Measurements from ENCODE around the gene CIB2.
"Not testable (repeated sequence)": the region's sequence is repeated elsewhere in the genome, so short reads cannot be mapped to it uniquely, and the experiment has no call there.

Gene CIB2

GRCh38 chr15:78131295-78132061 lies at the start of gene CIB2:
TSS of gene CIB2 (minus strand) at chr15:78131445. CDS start at chr15:78131215, 230 bp downstream.
- peak; percentile 62 to 68 for DNase-seq (ENCODE audit: low read depth in 1 of 2, low spot score in 1 of 2)

DNA sequence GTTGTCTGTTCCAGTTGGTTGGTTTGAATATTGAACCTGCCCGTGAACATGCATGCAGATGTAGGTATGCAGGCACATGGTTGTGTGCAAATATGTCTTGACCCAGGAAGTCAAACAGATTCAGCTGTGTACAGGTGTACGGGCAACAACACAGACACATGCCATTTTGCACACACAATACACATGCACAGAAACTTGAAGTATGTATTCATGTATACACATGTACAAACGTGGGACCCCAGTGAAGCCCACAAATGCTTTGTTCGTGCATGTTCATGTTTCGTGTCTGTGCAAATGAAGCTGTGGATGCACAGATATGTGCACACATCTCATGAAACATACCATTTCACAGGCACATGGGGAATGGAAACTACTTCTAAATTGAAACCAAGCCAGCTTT lies 48.7 kb upstream of the CIB2 start:
- DNase-seq (ENCODE audit: low read depth in 1 of 2, low spot score in 1 of 2): no peak

DNA sequence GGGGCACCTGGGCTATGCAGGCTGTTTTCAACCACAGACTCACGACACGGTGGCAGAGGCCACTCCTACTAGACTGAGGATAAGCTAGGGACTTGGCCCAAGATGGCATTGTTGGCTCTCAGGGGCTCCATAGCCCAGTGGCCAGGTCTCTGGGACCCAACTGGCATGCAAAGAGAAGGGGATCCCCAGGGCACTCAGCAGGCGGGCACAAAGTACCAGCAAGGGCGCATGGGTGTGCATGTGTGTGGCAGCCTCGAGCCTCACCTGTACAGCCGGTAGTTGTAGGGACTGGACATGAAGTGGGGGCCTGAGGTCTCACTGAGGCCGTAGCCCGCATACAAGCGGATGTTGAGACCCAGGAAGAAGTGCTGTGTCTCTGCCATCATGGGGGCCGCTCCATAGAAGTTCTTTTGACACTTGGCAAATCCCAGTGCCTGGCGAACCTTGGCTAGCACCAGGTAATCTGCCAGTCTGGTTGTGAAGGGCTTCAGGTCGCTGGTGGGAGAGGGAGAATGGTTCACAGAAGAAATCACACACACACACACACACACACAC lies 48.1 kb upstream of the CIB2 start:
- no peak for DNase-seq (ENCODE audit: low read depth in 1 of 2, low spot score in 1 of 2)

DNA sequence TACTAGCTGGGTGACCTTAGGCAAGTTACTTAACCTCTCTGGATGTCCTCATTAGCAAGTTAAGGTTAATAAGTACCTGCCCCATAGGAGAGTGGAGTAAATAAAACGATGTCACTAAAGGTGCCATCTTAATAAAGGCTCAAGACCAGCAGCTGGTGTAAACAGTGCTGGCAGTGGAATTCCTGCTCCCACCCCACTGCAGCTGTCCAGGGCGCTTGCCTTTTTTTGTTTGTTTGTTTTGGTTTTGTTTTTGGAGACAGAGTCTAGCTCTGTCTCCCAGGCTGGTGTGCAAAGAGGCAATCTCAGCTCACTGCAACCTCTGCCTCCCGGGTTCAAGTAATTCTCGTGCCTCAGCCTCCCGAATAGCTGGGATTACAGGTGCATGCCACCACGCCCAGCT lies 46.8 kb upstream of the CIB2 start:
- no peak for DNase-seq (ENCODE audit: low read depth in 1 of 2, low spot score in 1 of 2)

- DNase-seq (ENCODE audit: low read depth in 1 of 2, low spot score in 1 of 2): no peak
Observed at GRCh38 chr15:78177447-78177873, 46.2 kb upstream of the CIB2 start.

DNA sequence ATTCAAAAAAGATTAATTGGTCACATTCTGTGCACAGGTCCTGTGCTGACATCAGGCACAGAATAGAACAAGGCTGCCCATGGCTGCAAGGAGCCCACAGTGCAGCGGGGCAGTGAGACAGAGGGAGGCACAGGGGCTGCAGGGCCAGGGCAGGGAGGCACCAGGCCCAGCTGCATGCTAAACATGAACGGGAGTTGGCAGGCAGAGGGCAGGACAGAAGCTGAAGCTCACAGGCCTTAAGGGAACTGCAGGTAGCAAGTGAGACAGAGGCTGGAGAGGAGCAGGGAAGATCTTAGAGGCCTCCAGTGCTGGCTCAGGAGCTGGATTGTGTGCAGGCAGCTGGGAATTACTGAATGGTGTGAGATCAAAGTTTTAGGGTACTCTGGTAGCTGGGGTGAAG lies 44.1 kb upstream of the CIB2 start:
- no peak for DNase-seq (ENCODE audit: low read depth in 1 of 2, low spot score in 1 of 2)

DNA sequence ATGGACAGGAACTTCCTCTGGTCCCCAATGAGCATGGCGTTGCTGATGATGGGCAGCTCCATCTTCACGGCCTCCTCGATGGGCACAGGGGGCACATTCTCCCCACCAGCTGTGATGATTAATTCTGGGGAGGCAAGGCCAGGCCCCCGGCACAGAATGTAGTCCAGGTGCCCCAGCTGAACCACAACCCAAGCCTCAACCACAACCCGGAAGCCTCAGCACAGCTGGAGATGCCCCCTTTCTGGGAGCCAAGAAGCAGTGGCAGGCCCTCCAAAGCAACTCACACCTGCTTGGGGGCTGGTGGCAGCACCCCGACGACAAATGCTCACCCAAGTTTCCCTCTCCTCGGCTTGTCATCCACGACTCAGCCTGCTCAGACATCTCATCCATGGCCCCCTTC lies 43.2 kb upstream of the CIB2 start:
- DNase-seq (ENCODE audit: low read depth in 1 of 2, low spot score in 1 of 2): no peak

- DNase-seq (ENCODE audit: low read depth in 1 of 2, low spot score in 1 of 2): no peak
Observed at GRCh38 chr15:78171864-78172472, 40.7 kb upstream of the CIB2 start.

DNA sequence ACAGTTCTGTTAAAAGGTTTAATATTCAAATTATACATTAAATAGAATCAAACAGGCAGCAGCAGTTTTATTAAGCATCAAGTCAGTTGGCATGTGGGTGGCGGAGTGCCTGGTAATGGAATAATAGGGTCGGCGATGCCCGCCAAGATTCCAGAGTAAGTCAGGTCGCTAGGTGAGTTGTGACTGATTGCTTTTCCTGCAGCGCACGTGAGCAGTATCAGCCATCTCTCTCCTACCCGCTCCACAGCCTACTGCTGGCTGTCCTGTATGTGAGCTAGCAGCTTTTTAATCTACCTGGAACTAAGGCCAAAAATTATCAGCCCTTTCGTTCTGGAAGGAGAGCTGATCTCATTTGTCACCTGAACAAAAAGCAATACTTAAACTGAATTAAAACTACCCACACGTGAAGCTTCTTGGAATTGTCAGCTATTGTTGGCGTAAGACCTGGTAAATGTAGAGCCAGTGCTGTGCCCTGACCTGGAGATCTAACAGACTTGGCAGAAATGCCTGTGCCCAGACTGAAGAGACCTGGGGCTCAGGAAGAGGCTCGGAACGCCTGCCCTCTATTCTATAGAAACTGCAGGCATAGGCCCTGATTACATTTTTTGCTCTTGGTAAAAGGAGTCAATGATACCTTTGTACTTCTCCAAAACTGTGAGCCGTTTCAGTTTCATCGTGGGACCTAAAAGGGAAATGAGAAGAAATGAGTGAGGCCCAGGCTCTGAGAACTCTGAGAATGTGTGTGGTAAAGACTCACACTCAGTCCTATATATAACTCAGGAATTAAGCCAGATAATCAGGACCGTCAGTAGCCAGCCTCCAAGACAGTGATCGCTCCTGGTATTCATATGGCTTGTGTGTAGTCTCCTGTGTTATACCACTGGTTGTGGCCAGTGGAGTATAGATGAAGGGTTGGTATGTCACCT lies 39.9 kb upstream of the CIB2 start:
- no peak for DNase-seq (ENCODE audit: low read depth in 1 of 2, low spot score in 1 of 2)

- DNase-seq (ENCODE audit: low read depth in 1 of 2, low spot score in 1 of 2): no peak
Observed at GRCh38 chr15:78168608-78169007, 37.4 kb upstream of the CIB2 start.

- no peak for DNase-seq (ENCODE audit: low read depth in 1 of 2, low spot score in 1 of 2)
Observed at GRCh38 chr15:78167227-78167888, 36.1 kb upstream of the CIB2 start.

GRCh38 chr15:78164010-78164409 lies 32.8 kb upstream of the CIB2 start:
- DNase-seq (ENCODE audit: low read depth in 1 of 2, low spot score in 1 of 2): no peak

DNA sequence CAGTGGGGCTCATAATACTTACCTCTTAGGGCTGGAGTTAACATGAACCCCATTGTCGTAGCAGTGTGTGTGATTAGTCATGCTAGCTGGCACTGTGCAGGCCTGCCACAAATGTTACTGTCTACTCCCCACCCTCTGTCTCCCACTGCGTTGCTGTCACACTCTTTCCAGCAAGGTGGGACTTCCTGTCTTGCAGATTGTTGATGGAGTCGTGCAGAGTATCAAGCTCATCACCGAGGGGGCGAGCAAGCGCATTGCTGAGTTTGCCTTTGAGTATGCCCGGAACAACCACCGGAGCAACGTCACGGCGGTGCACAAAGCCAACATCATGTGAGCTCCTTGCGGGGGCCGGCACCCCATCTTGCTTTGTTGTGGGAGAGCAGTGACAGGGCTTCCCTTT lies 30.8 kb upstream of the CIB2 start:
- no peak for DNase-seq (ENCODE audit: low read depth in 1 of 2, low spot score in 1 of 2)

- no peak for DNase-seq (ENCODE audit: low read depth in 1 of 2, low spot score in 1 of 2)
Observed at GRCh38 chr15:78159395-78159794, 28.1 kb upstream of the CIB2 start.

DNA sequence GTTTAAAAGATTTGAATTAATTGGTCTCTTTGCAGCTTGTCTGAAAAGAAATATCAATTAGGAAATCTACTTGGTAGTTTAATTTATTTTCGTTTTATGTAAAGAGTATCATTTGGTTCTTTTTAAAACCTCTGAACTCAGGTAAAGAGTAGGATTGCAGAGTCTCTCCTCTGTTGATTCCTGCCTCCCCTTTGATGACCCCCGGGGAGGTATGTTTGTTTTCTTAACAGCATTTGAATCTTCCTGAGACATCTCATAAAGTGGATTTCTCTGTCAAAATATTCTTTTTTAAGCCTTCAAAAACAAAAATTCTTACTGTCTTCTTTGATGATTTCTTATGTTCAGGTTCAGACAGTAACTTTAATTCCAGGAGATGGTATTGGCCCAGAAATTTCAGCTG lies 26.0 kb upstream of the CIB2 start:
- no peak for DNase-seq (ENCODE audit: low read depth in 1 of 2, low spot score in 1 of 2)

GRCh38 chr15:78156653-78157052 lies 25.4 kb upstream of the CIB2 start:
- DNase-seq (ENCODE audit: low read depth in 1 of 2, low spot score in 1 of 2): no peak

GRCh38 chr15:78155355-78155939 lies 24.2 kb upstream of the CIB2 start:
- DNase-seq (ENCODE audit: low read depth in 1 of 2, low spot score in 1 of 2): no peak

- no peak for DNase-seq (ENCODE audit: low read depth in 1 of 2, low spot score in 1 of 2)
Observed at GRCh38 chr15:78154955-78155354, 23.7 kb upstream of the CIB2 start.

- DNase-seq (ENCODE audit: low read depth in 1 of 2, low spot score in 1 of 2): not testable (repeated sequence)
Observed at GRCh38 chr15:78151075-78151474, 19.8 kb upstream of the CIB2 start.

All from stimulated activated CD4-positive, alpha-beta T cell treated with anti-CD3 and anti-CD28 coated beads, Interleukin-15, amount 100 ng/mL, for 1 hour (primary cell).